KG1 (cell line): ENCODE measurements around the gene SBF1.
"Not testable (repeated sequence)": the region's sequence is repeated elsewhere in the genome, so short reads cannot be mapped to it uniquely, and the experiment has no call there.

Source experiments
- DNase-seq: peaks from one replicate; lab custom pipeline; 2025; lab: John Stamatoyannopoulos, UW

The SBF1 gene

GRCh38 chr22:50432131-50432876 lies 42.5 kb downstream of the SBF1 start:
- DNase-seq, result no peak

DNA sequence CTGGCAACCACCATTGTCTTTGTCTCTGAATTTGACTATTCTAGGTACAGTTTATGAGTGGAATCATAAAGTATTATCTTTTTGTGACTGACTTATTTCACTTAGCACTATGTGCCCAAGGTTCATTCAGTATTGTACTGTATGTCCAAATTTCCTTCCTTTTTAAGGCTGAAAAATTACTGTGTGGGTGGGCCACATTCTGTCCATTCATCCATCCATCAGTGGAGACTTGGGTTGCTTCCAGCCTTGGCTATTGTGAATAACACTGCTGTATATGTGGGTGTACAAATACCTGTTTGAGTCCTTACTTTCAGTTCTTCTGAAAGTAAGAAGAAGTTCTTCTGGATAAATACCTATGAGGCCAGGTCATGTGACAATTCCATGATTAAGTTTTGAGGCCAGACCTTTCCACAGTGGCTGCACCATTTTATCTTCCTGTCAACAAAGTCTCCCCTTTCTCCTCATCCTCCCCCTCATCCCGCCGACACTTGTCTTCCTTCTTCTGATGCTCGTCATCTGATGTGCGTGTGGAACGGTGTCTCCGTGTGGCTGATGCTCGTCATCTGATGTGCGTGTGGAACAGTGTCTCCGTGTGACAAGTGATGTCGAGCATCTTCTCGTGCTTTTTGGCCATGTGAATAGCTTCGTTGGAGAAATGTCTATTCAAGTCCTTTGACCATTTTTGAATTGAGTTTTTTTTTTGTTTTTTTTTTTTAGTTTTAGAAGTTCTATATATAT lies 49.5 kb downstream of the SBF1 start:
- DNase-seq, result no peak

GRCh38 chr22:50423956-50424355 lies 50.9 kb downstream of the SBF1 start:
- no peak for DNase-seq

DNA sequence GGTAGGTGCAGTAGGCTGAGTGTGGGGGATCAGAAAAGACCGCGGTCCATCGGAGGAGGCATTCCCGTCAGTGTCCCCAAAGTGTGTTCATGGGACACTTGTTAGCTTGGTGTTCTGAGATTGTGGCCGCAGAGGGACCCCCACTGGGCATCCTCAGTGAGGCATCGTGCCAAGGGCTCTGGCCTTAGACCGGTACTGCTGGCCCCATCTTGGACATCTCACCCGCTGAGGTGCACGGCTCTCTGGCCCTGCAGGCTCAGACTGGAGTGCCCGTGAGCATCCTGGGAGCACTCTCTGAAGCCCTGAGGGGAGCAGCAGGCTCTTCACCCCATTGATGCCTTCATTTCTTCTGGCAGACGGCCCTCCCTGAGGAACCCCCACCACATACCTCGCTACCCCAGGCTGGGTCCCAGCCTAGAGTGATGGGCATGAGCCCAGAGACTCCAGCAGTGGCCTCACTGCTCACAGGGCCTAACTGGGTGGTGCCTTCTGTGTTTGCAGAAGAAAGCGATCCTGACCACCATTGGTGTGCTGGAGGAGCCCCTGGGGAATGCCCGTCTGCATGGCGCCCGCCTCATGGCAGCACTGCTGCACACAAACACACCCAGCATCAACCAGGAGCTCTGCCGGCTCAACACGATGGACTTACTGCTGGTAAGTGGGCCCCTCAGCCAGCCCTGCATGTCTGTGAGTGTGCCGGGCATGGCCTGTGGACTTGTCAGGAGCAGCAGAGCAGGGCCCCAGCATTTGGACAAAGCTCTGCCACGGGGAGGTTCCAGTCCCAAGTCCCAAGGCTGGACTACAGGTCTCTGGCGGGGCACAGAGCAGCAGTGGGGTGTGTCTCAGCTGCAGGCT lies 51.6 kb downstream of the SBF1 start:
- DNase-seq, result no peak

DNA sequence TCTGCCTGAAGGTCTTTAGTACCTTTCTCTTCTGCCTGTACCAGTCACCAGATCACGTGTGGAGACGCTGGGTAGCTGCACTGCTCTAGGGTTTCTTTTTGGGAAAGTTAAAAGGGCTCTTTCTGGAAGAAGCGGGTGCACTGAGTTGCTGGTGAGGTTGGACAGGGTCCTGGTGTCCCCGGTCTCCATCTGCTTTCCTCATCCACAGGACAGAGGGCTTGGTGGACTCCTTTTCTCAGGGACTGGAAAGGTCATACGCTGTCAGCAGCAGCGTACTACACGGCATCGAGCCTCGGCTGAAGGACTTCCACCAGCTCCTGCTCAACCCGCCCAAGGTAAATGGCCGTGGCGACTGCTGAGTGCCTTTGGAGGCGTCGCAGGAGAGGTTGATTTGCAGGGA lies 52.8 kb downstream of the SBF1 start:
- no peak for DNase-seq

- DNase-seq, result no peak
Measured at GRCh38 chr22:50420581-50420980, 54.3 kb downstream of the SBF1 start.

DNA sequence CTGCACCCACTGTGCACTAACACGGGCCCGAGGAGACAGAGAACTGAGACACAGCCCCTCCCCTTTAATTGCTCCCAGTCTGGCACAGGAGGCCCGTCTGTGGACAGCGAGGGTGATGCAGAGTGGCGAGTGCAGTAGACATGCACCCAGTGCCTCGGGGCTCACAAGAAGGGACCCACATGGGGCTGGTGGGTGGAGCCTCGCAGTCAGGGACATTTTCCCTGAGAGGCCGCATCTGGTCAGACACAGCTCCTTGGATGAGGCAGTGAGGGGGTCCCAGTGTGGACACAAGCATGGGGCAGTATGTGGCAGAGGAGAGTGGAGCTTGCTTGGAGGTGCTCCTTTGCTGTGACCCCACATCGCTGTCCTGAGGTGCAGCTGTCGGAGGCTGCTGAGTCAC lies 54.8 kb downstream of the SBF1 start:
- no peak for DNase-seq

GRCh38 chr22:50419116-50419515 lies 55.7 kb downstream of the SBF1 start:
- no peak for DNase-seq

DNA sequence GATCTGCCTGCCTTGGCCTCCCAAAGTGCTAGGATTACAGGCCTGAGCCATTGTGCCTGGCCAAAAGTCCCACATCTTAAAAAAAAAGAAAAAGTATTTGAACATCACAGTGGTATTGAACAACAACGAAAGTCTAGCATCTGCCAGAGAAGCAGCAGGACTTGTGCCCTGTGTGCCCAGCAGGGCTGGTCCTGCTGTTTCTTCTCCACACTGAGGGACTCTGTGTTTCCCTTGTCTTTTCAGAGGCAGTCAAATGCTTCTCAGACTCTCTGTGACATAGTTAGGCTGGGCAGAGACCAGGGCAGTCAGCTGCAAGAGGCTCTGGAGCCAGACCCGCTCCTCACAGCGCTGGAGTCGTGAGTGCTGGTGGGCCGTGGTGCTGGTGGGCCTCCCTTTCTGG lies 56.2 kb downstream of the SBF1 start:
- no peak for DNase-seq

GRCh38 chr22:50417411-50418210 lies 57.2 kb downstream of the SBF1 start:
- no peak for DNase-seq

GRCh38 chr22:50416996-50417395 lies 57.8 kb downstream of the SBF1 start:
- no peak for DNase-seq

DNA sequence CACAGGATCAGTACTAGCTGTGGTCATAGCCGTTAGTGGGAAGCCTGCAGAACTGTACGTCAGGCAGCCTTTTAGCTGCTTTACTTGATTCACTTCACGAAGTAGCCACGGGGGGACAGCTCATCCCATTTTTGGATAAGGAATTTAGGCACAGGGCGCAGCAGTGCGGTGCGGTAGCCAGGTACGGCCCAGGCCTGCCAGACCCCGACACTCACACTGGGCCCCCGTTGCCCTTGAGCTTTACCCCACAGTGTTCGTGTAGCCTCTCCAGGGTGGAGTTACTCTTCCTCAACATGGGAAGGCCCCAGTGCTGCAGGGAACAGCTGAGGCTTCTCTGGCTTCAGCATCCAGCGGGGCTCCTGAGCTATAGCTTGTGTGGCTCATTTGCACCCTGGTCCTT lies 59.4 kb downstream of the SBF1 start:
- no peak for DNase-seq

GRCh38 chr22:50414476-50415248 lies 60.2 kb downstream of the SBF1 start:
- DNase-seq, result no peak

- DNase-seq, result not testable (repeated sequence)
Measured at GRCh38 chr22:50408954-50409353, 65.9 kb downstream of the SBF1 start.

GRCh38 chr22:50408311-50408710 lies 66.5 kb downstream of the SBF1 start:
- no peak for DNase-seq

- DNase-seq, result no peak
Measured at GRCh38 chr22:50406416-50407170, 68.2 kb downstream of the SBF1 start.

DNA sequence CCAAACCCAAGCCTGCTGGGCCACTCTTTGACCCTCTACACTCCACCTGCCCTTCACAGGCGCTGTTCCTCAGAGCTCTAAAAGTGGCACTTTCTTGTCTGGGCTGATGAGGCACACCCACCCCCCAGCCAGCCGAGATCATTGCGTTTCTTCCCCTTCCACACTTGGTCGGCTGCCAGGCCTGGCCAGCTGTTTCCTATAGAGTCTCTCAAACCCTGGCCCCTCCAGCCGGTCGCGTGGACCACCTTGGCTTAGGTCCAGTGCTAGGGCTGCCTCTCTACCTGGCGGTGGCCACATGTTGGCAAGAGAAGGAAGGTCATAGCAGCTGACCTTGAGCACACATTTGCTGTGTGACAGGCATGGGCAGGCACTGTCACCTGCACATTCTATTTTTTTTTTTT lies 71.1 kb downstream of the SBF1 start:
- peak; percentile 46 for DNase-seq

DNA sequence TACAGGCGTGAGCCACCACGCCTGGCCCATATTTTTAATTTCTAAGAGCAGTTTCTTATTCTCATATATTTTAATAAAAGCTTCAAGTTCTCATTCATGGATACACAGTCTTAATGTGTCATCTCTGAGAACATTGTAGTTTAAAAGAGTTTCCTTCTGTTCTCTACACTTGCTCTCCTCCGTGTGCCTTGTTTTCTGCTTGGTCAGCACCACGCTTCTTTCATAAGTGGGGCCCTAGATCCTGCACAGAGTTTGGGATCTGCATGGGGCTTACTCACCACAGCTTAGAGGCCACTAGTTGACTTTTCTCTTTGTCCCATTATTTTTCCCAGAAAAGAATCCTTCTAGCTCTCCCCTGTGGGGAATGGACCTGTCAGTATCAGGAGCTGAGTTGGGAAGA lies 72.9 kb downstream of the SBF1 start:
- DNase-seq, result no peak

DNA sequence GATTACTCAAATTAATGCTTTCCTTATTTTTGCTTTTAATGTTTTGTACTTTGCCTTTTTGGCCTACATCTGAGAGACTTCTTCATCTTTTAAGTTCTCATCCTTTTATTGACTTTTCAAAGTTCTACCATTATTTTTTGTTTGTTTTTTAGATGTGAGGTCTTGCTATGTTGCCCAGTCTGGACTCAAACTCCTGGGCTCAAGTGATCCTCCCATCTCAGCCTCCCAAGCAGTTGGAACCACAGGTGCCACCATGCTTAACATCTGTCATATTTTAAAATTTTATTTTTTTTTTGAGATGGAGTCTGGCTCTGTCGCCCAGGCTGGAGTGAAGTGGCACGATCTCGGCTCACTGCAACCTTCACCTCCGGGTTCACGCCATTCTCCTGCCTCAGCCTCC lies 73.9 kb downstream of the SBF1 start:
- DNase-seq, result no peak

- DNase-seq, result peak; percentile 6
Measured at GRCh38 chr22:50400406-50400805, 74.4 kb downstream of the SBF1 start.
